HG03432 (cell line): Measurements from ENCODE around the gene TINCR.

Experiments
- ATAC-seq: cut with Tn5 transposase; IDR thresholded peaks from one replicate; pipeline ENCODE4 v1.9.1; 2021; ENCODE audit warnings: mild to moderate bottlenecking, moderate library complexity; ENCODE audit not compliant: unreplicated experiment

The TINCR gene

DNA sequence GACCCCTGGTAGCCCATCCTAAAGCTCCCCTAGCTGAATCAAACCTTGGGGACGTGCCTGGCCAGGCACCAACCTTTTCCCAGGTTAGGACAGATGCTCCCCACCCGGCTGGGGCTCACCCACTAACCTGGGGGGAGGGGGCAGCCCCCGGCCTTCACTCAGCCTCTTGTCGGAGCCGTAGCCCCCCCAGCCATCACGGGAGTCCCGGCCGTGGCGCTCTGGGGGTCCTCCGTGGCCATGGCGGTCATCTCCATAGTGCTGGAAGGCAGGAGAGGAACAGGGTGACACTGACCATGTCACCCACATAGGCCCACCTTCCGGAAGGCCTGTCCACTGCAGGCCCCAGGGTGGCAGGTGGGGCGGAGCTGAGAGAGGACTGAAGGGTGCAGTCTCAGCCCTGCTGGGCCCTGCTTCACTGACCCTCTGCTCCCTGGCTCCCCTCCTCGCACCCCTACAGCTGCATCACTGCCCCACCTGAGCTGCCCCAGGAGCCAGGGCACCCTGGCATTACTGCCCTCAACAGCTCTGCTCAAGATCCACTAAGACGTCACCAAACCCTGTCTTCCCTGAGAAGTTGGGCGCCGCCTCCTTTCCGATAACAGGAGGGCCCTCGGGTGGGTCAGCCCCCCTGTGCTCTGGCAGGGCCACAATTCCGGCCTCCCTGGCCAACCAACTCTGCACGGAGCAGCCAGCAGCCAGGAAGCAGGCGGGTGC, 22.6 kb upstream of the TINCR start:
- ATAC-seq = no peak

DNA sequence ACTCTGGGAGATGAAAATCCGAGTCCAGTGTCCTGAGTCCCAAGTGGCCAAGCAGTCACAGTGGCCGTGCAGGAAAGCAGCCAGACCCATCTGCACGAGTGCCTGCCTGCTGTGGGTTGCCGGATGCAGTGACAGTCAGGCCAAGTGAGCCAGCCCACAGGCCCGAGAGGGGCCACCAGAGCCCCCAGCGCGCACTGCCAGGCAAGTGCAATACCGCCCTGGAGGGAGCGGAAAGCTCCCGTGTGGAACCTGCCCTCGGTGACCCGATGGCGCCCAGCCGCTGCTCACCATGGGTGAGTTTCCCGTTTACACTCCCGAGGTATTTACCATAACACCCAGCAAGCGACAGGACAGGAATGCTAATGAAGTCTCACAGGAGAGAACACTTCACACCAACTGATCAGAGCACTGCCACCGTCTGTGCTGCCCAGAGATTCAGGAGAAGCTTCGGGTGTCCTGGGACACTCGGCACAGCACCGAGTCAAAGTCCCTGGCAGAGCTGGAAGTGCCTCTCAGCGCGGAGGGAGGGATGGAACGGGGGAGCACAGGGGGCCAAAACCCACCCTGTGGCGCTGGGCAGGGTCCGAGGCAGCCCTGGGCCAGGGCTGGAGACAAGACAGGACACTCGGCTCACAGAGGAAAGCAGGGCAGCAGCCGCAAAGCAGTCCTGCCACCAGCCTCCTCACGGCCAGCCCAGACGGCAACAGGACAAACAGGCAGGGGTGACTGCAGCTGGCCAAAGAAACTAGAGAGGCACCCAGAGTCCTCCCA, 21.3 kb upstream of the TINCR start:
- ATAC-seq = no peak

DNA sequence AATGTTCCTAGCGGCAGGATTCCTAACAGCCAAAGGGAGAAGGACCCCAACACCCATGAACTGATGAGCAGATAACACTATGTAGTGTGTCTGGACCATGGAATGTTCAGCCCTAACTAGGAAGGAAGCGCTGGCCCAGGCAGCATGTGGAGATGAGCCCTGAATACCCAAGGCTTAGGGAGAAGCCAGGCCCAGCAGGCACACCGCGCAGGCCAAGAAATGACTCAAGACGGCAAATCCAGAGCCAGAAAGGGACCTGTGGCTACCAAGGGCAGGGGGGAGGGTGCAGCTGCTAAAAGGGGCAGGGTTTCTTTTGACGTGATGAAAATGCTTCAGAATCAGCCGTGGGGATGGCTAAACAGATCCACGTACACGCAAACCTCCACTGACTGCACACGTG, 20.7 kb upstream of the TINCR start:
- ATAC-seq = no peak

DNA sequence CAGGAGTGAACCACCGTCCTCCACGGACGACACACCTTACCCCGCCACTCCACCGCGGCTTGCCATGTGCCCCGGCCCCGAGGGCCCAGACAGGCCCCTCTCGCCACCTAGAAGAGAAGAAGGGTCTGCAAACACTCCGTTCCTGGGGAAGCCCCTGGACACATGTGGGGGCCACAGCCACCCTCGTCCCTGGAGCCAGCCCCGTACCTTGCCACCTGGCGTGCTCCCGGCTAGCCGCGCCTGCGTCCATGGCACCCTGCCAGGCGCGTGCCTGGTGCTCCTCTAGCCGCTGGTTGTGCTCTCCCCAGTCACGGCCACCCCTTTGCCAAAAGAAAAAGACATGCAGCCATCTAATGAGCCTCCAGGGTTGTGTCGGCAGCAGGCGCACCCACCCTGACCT, 19.9 kb upstream of the TINCR start:
- no peak for ATAC-seq

DNA sequence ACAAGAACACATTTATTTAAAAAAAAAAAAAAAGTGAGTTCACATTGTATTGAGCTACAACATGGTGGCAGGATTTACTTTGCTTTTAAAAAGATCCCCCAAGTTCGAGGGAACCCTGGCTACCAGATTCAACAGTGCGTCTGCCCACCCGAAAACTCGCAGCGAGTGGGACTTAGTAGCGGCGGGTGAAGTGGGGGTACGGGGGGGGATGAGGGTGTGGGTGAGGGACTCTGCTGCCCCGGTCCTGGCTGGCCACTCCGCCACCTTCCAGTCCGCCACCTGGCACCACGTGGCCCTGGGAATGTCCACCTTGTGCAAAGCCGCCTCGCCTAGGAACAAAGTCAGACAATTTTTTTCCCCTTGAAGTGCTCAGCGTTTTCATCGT, 19.3 kb upstream of the TINCR start:
- ATAC-seq = no peak

DNA sequence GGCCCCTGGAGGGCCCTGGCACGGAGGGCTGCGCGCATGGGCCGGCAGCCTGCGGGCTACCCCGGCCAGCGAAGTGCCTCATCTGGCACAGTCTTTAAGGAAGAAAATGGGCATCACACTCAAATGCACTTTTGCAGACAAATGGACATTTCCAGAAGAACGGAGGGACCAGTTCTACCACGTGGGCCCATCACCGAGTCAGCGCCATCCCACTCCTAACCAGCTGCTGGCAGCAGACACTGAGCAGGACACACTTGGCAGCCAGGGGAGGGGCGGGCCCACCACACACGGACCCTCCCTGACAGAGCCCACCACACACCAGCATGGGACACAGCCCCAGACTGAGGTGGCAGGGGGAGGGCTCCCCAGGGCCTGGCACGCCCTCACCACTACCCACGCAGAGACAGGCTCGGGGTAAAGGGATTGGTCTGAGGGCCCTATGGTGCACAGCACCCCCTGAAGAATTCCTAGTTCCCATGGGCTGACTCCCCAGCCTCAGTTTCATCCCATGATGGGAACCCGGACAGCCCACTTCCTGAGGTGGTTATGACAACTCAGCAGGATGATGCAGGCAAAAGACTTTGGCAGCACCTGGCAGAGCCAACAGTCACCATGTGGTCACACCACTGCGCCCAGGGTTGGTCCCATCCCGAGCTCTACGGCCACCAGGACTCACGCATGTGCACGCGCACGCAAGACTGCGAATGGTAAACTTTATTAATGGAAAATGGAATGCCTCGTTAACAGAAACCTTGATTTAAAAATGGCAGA, 18.7 kb upstream of the TINCR start:
- no peak for ATAC-seq

DNA sequence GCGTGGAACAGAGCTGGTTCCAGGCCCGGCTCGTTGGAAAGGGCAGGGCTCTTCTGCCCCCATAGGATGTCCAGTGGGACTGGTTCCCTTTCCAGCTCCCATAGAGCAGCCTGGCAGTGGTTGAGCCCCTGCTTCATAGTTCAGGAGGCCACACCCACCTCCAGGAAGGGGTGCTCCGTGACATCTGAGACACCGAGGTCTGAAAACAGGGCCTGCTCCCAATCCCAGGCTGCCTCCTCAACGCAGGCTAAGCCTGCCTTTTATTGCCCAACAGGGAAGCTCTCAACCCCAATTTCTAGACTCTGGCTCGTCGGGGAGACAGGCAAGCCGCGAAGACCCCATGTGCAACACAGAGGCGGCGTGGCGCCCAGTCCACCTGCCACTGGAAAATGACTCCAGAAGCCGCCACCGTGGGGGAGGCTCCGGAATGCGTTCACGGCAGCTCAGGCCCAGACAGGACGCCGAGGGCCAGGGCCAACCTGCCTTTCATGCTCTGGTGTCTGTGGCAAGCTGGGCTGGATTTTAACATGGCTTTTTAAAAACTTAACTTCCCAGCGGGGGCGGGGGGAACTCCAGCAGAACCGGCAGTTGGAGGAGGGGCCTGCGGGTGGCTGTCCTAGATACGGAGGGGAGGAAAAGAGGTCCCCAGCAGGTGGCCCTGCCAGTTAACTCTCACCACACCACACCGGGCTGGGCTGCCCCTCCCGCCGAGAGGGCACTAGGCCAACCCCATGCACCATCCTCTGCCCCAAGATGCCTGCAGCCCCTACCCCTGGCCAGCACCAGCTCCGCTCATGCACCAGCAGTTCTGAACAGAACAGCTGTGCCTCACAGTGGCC, 17.9 kb upstream of the TINCR start:
- ATAC-seq = no peak

DNA sequence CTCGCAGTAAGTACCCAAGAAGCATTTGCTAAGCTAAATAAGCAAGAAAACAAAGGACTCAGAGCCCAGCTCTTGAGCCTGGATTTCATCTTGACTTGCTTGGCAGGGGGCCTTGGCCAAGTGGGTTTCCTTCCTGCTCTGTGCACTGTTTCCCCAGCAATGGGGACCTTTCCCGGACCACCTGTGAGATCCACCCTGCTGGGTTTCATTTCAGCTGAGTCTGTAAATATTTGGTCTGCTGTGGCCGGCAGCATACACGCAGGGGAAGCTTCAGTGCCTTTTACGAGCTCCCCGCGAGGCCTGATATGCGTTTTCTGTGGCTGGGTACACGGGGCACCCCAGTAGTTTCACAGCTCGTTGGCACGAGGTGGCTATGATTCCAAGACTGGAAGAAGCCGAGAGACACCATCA, 12.4 kb upstream of the TINCR start:
- no peak for ATAC-seq

DNA sequence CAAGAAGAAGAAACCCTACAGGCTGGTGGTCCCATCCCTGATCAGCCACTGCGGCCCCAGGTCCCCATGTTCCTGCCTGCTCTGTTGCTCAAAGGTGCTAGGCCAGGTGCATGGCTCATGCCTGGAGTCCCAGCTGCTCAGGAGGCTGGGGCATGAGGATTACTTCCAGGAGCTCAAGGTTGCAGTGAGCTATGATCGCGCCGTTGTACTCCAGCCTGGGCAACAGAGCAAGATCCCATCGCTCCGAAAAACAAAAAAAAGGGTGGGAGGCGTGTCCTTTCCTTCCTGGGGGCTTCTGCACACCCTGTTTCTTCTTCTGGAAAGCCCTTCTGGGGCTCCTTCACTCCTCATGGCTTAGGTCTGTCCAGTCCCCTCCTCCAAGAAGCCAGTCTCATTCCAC, 11.9 kb upstream of the TINCR start:
- ATAC-seq = no peak

DNA sequence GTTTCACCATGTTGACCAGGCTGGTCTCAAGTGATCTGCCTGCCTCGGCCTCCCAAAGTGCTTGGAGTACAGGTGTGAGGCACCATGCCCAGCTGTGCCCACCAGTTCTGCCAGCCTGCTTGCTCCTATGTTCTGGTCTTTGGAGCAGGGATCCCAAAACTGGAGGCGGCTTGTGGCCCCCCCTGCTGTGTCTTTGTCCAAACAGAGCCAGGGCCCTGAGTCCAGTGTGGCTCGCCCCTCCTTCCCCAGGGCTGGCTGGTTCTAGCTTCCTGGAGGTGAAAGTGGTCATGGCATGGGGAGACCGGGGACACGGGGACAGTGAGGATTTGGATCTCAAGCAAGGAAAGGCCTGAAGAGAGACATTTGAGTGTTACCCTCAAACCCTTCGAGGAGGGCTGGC, 11.5 kb upstream of the TINCR start:
- no peak for ATAC-seq

DNA sequence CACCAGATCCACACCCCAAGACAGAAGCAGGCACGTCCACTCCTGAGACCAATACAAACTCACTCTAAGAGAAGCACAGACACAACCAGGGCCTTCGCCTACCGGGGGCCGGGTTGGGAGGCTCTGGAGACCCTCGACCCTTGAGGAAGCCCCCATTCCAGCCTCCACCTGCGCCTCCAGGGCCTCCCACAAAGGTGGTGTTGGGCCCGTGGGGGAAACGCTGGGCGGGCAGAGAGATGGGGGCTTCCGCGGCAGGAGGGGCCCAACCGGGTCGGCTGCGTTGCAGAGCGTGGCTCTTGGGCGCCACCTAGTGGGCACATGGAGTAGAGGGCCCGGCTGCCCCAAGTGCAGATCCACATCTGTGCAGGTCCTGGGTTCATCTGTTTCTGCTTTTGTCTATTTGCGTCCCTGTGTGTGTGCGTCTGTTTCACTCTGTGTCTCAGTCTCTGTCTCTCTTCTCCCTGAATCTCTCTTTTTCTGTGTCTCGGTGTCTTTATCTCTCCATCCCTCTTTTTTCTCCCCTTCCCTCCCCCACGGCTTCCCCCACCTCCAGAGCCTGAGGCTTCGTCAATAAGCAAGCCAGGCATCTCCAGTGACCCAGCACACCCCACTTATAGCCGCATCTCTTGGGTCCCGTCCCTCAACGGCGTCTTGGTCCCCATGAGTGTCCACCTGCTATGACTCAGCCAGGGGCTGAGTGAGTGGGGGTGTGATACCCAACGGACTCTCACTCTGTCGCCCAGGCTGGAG, 10.5 kb upstream of the TINCR start:
- ATAC-seq = no peak

DNA sequence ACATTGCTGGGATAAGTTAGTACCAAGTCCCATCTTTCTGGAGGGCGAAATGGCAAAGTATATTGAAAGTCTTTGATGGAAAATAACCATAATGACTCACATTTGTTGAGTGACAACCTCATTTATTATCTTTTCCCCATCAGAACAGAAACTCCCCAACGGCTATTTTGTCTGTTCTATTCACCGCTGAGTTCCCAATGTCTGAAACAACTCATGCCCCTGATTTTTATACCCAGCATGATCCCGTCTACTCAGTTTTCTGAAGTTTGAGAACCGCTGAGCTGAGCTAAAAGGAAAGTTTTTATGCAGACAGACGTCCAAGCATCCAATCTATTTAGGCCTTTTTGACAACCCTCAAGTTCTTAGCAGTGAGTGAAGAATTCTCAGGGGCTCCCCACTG, 7.8 kb upstream of the TINCR start:
- no peak for ATAC-seq

DNA sequence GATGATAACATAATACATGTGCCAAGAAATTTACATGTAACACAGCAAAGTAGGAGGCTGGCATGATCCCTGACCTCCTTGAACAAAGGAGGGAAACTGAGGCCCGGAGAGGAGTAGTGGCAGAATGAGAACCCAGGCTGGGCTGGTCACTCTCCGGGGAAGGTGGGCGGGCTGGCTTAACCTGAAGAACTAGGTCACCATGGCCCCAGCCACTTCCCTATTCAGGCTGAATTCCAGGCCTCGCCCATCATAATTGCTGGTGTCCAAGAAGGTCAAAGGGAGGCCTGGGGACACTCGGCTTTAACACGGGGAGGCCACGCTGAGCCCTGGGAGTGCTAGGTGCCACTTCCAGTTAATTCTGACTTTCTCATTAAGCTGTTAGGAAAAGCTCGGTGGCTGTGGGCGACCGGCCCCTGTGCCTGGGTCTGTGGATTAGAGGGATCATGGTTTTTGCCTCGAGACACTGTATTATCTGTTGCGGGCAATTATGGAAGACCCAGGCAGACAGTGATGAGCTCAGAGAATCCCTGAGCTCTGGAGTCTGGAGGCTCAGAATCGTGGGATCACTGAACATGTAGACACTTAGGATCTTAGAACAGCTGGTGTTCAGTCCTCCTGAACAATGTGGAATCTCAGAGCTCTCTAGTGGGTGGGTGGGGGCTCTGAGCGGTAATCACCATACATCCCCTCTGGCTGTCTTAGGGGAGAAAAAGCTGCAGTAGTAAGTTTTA, 5.0 kb upstream of the TINCR start:
- ATAC-seq = no peak

DNA sequence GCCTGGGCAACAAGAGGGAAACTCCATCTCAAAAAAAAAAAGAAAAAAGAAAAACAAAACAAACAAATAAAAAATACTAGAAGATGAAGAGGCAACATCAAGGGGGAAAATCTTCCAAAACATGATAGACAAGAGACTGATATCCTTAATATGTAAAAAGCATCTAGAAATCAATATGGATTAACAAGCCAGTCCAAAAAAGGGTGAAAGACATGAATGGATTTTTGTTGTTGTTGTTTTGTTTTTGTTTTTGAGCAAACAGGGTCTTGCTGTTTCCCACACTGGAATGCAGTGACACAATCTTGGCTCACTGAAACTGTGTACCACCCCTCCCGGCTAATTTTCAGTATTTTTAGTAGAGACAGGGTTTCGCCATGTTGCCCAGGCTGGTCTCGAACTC, 4.0 kb upstream of the TINCR start:
- ATAC-seq = no peak

DNA sequence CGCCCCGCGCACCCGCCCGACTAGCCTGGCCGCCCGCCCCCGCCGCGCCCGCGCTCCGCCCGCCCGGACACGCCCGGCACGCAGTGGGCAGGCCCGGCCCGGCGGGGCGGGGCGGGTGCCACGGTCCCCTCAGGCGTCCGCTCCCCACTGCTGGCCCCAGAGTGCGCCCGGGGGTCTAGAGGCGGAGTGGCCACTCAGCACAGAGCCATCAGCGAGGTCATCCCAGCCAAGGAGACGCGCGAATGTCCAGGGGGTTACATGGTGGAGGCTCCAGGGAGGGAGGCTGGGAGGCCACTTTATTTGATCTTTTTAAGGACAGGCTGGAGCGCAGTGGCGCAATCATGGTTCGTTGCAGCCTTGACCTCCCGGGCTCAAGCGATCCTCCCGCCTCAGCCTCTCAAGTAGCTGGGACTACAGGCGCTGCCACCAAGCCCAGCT, 236 bp upstream of the TINCR start:
- ATAC-seq = no peak

DNA sequence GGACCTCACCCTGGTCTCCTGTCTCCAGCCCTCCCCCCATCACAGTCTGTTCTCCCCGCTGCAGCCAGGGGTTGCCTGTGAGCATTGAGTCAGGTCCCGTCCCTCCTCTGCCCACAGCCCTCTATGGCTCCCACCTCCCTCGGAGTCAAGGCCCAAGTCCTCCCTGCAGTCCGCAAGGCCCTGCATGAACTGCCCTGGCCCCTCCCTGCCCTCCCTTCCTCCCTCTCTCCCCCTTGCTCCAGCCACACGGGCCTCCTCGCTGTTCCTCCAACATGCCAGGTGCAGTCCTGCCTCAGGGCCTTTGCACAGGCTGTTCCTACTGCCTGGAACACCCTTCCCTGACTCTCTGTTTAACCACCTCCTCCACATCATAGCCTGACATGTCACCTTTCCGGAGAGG, 2.8 kb downstream of the TINCR start:
- no peak for ATAC-seq

DNA sequence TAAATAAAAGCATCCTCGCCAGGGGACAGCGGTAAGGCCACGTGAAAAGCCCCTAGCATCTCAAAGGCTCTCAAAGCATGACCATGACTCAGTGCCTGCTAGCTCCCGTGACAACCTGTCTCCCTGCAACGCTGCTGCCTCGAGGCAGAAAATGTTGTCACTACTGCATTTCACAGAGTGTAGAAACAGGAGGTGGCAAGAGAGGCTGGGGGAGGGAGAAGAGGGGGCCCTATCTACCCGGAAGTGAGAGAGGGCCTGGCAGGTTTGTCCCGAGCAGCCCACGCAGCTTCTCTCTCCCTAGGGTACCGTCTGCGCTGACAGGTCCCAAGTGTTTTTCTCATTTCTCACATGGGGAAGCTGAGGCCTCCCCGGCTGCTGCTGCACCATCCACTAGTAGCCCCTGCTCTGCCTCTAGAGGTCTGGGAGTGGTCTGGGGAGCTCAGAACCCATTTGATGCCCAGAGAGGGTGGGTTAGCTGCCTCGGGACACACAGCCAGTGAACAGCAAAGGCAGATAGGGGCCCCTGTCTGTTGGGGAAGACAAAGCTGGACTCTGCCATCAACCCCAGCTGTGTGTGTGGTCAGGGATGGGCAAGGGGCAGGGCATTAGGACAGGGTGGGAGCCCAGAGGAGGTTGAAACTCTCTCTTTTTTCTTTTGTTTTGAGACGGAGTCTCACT, 3.7 kb downstream of the TINCR start:
- no peak for ATAC-seq

DNA sequence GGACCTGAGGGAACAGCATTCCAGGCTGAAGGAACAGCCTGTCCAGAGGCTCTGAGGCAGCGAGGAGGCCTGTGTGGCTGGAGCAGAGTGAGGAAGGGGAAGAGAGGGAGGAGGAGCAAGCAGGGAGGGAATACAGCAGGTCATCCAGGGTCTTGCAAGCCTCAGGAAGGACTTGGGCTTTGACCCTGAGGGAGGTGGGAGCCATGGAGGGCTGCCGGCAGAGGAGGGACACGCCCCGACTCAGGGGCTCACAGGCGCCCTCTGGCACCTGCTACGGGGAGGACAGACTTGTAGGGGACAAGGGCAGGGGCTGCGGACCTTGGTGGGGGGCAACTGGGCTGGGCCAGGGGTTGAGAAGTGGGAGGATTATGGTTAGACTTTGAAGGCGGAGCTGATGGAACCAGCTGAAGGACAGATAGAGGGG, 4.7 kb downstream of the TINCR start:
- ATAC-seq = no peak

DNA sequence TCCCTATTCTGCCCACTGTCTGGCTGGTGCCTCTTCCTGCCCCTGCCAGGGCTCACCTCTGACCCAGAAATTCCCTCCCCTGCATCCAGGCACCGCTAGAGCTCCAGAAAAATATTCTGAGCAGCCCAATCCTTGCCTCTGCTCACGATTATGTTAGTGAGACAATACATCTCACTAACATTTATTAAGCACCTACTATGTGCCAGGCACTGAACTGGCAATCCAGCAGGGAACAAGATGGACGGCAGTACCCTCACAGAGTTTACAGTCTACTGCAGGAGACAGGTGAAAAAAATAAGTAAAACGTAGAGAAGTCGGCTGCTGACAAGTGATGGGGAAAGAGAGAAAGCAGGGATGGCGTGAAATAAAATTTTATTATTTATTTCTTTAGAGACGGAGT, 5.5 kb downstream of the TINCR start:
- no peak for ATAC-seq
